H7 (cell line): ENCODE measurements around the gene BRME1. TPM values are rescaled to one million over a fixed set of nuclear protein-coding genes. Genes with fewer than 3 reads are reported as not detected.

ENCODE experiments used
- total RNA-seq: library from RNA; depleted of rRNA; stranded (reverse); fragments of >200 nt; shearing (Covaris generic); gene quantifications from 2 replicates; pipeline ENCODE4 v1.2.3, GENCODE V29; 2014; rRNA removed

Gene BRME1
- total RNA-seq, 1 experiment from 2014 or later: 4.1 TPM

Other genes with a start within 250 kb of the BRME1 start
- 51.3 and 54.9 TPM in 2 replicates for gene MRI1, start 141.6 kb downstream of the BRME1 start, total RNA-seq
- 91.5 and 120 TPM in 2 replicates for gene C19orf53, start 131.7 kb downstream of the BRME1 start, total RNA-seq
- gene ZSWIM4, start 110.7 kb downstream of the BRME1 start, total RNA-seq: 18.3 and 21.5 TPM in 2 replicates
- gene NANOS3, start 29.0 kb downstream of the BRME1 start, total RNA-seq: not detected in 2 replicates
- gene CC2D1A, start 84 bp upstream of the BRME1 start, total RNA-seq: 22.8 and 25.0 TPM in 2 replicates
- gene PODNL1, start 32.3 kb upstream of the BRME1 start, total RNA-seq: 0.07 and 0.10 TPM in 2 replicates
- gene DCAF15, start 46.4 kb upstream of the BRME1 start, total RNA-seq: 73.3 and 92.9 TPM in 2 replicates
- gene RFX1, start 100.2 kb upstream of the BRME1 start, total RNA-seq: 6.4 and 6.9 TPM in 2 replicates
- gene RLN3, start 122.0 kb upstream of the BRME1 start, total RNA-seq: not detected in 2 replicates
- 8.8 and 10.1 TPM in 2 replicates for gene IL27RA, start 125.6 kb upstream of the BRME1 start, total RNA-seq
- 8.1 and 9.4 TPM in 2 replicates for gene PALM3, start 156.0 kb upstream of the BRME1 start, total RNA-seq
- 0.52 and 0.92 TPM in 2 replicates for gene MISP3, start 166.7 kb upstream of the BRME1 start, total RNA-seq
- 0.94 and 1.3 TPM in 2 replicates for gene C19orf67, start 179.7 kb upstream of the BRME1 start, total RNA-seq
- gene SAMD1, start 184.6 kb upstream of the BRME1 start, total RNA-seq: 107 and 128 TPM in 2 replicates
- gene PRKACA, start 211.6 kb upstream of the BRME1 start, total RNA-seq: 31.0 and 31.7 TPM in 2 replicates
- gene ASF1B, start 230.5 kb upstream of the BRME1 start, total RNA-seq: 70.8 and 76.2 TPM in 2 replicates